Breast epithelium (tissue), 4 donors: ENCODE measurements around the gene HIGD2B. TPM values are rescaled to one million over a fixed set of nuclear protein-coding genes. Genes with fewer than 3 reads are reported as not detected.
A peak's percentile ranks its signal among the peaks of the same experiment; 100 is the strongest.
"Not testable (repeated sequence)": the region's sequence is repeated elsewhere in the genome, so short reads cannot be mapped to it uniquely, and the experiment has no call there.

Experiments
- DNase-seq, 2 donors: peaks; one replicate each; pipeline ENCODE4 v3.0.0-alpha.2; 2019; ENCODE audit warnings: low spot score in 2 of 2
- H3K27ac ChIP-seq, 2 donors: fragments of 200-600 bp; sonication (generic) in 1 of 2; one replicate each; pipeline ENCODE4 v1.5.1; 2016 to 2019; ENCODE audit warnings: mild to moderate bottlenecking in 1 of 2
- H3K27me3 ChIP-seq, 2 donors: fragments of 200-600 bp; sonication (generic) in 1 of 2; one replicate each; pipeline versions ENCODE4 v1.5.1 to v1.6.0; 2017 to 2019; ENCODE audit warnings: control low read depth in 1 of 2, mild to moderate bottlenecking in 1 of 2
- H3K36me3 ChIP-seq: fragments of 200-600 bp; one replicate; pipeline ENCODE4 v1.5.1; 2019
- H3K4me1 ChIP-seq, 2 donors: fragments of 200-600 bp; sonication (generic); one replicate each; pipeline ENCODE4 v1.5.1; 2016 to 2019; ENCODE audit warnings: control low read depth in 1 of 2
- H3K4me3 ChIP-seq, 3 donors: fragments of 200-600 bp; sonication (generic); 1 replicate in 2 of 3; 2 replicates in 1 of 3; pipeline ENCODE4 v1.5.1; 2016 to 2019; ENCODE audit warnings: mild to moderate bottlenecking in 3 of 3, moderate library complexity in 2 of 3
- H3K9me3 ChIP-seq, 2 donors: fragments of 200-600 bp; sonication (generic) in 1 of 2; one replicate each; pipeline ENCODE4 v1.5.1; 2016 to 2019; ENCODE audit warnings: control low read depth in 1 of 2
- intact Hi-C: fragments of 100-400 bp; cut with DNase I; formaldehyde crosslinking; loops from one replicate; pipeline ENCODE4 v1.15.1; 2023; ENCODE audit warnings: low total_unique reads
- total RNA-seq, 3 donors: library from RNA; depleted of rRNA; stranded (reverse); fragments of >200 nt; gene quantifications; one replicate each; pipeline ENCODE4 v1.1.0, GENCODE V29; 2016

The HIGD2B gene
- total RNA-seq, 3 donors from 2014 or later: not detected

GRCh38 chr15:72654397-72654796 is 31.6 kb downstream of the HIGD2B start, which contains the start of gene GOLGA6B:
TSS of gene GOLGA6B (plus strand) at chr15:72654697. CDS start at chr15:72654738, 41 bp downstream.
- H3K27ac ChIP-seq, H3K27me3 ChIP-seq, intact Hi-C loops, DNase-seq, H3K36me3 ChIP-seq, H3K4me1 ChIP-seq, H3K4me3 ChIP-seq, H3K9me3 ChIP-seq: not testable (repeated sequence)

GRCh38 chr15:72648631-72649253 is 37.2 kb downstream of the HIGD2B start:
- H3K36me3 ChIP-seq, H3K4me1 ChIP-seq, intact Hi-C loops, H3K9me3 ChIP-seq, H3K27ac ChIP-seq, H3K4me3 ChIP-seq, H3K27me3 ChIP-seq, DNase-seq: not testable (repeated sequence)

GRCh38 chr15:72642271-72642670 is 43.7 kb downstream of the HIGD2B start:
- H3K36me3 ChIP-seq, DNase-seq, H3K4me1 ChIP-seq, H3K27me3 ChIP-seq, intact Hi-C loops, H3K9me3 ChIP-seq, H3K27ac ChIP-seq, H3K4me3 ChIP-seq: not testable (repeated sequence)

GRCh38 chr15:72639759-72640483 is 46.1 kb downstream of the HIGD2B start:
- H3K27ac ChIP-seq, H3K27me3 ChIP-seq, H3K4me3 ChIP-seq, H3K4me1 ChIP-seq, intact Hi-C loops, H3K36me3 ChIP-seq, DNase-seq, H3K9me3 ChIP-seq: not testable (repeated sequence)

GRCh38 chr15:72636519-72637282 is 49.3 kb downstream of the HIGD2B start:
- H3K9me3 ChIP-seq, H3K4me1 ChIP-seq, H3K27me3 ChIP-seq, H3K36me3 ChIP-seq, intact Hi-C loops: not testable (repeated sequence)
- DNase-seq: peak; percentile 49 to 77
- Histone ChIP-seq H3K27ac (peak overlapping the region in 1 of 2 donors; percentile 43), H3K4me3 (peak overlapping the region; percentile 30 to 59 (median 33))

- H3K4me1 ChIP-seq, H3K9me3 ChIP-seq, intact Hi-C loops, DNase-seq, H3K36me3 ChIP-seq, H3K4me3 ChIP-seq, H3K27me3 ChIP-seq, H3K27ac ChIP-seq: not testable (repeated sequence)
Observed at GRCh38 chr15:72629068-72629570, 56.9 kb downstream of the HIGD2B start.

- H3K4me3 ChIP-seq, intact Hi-C loops, H3K27ac ChIP-seq, H3K36me3 ChIP-seq, H3K27me3 ChIP-seq, H3K4me1 ChIP-seq, H3K9me3 ChIP-seq, DNase-seq: not testable (repeated sequence)
Observed at GRCh38 chr15:72628249-72629067, 57.5 kb downstream of the HIGD2B start.

- intact Hi-C loops, H3K27me3 ChIP-seq, H3K27ac ChIP-seq, H3K9me3 ChIP-seq, H3K4me1 ChIP-seq, H3K36me3 ChIP-seq, H3K4me3 ChIP-seq, DNase-seq: not testable (repeated sequence)
Observed at GRCh38 chr15:72626153-72626552, 59.8 kb downstream of the HIGD2B start.

Other genes starting within 250 kb of the HIGD2B start
- 100 to 1,000 TPM in 1 of 3 donors, 10 to 100 TPM in 2; 54.1 to 106 (median 61.1) TPM for gene ARIH1, start 211.9 kb downstream of the HIGD2B start, total RNA-seq
- not detected for gene GOLGA6B, start 31.5 kb downstream of the HIGD2B start, total RNA-seq
- 10 to 100 TPM; 18.9 to 74.9 (median 51.1) TPM for gene BBS4, start within 50 bp of the HIGD2B start, total RNA-seq
- gene ADPGK, start 97.6 kb upstream of the HIGD2B start, total RNA-seq: 10 to 100 TPM; 68.2 to 70.5 (median 69.3) TPM